Measurements from ENCODE around the gene HSD17B12. TPM values are rescaled to one million over a fixed set of nuclear protein-coding genes. Genes with fewer than 3 reads are reported as not detected.
"Not testable (repeated sequence)": the region's sequence is repeated elsewhere in the genome, so short reads cannot be mapped to it uniquely, and the experiment has no call there.

Gene HSD17B12
- total RNA-seq, 2 donors from 2014 or later = 39.7 to 42.8 TPM

GRCh38 chr11:43758927-43759326 lies 78.4 kb downstream of the HSD17B12 start:
- DNase-seq = no peak
- Histone ChIP-seq H3K36me3 (replicated peaks in 1 of 2; ENCODE audit: insufficient read depth in 1 of 2, low read depth in 2 of 2) (peaks cover 0 to 4% of the 10 kb centered on the region in 2 donors), H3K27ac (no peak overlapping the region), H3K9me3 (no peaks in the 10 kb centered on the region), H3K4me1 (no peaks in the 10 kb centered on the region), H3K4me3 (no peak overlapping the region), H3K27me3 (no peaks in the 10 kb centered on the region)
- TF ChIP-seq POLR2A (IDR thresholded peaks at IDR 0.05) = no peak
- TF ChIP-seq CTCF (IDR thresholded peaks at IDR 0.05) = no peak
- WGBS, 2 donors = 62 to 64% methylated on average over 4 of the region's 4 CpGs
- intact Hi-C loops (cut with DNase I) = no loop called here
- no peak for ATAC-seq

- H3K9me3 ChIP-seq = no peaks in the 10 kb centered on the region
- H3K36me3 ChIP-seq (replicated peaks in 1 of 2; ENCODE audit: insufficient read depth in 1 of 2, low read depth in 2 of 2) = no peaks in the 10 kb centered on the region
- H3K4me1 ChIP-seq = no peaks in the 10 kb centered on the region
- DNase-seq (no peak), ATAC-seq (no peak)
- no peak overlapping the region for H3K4me3 ChIP-seq
- 97 to 98% methylated on average over 2 of the region's 2 CpGs for WGBS, 2 donors
- intact Hi-C loops (cut with DNase I) = no loop called here
- H3K27ac ChIP-seq = no peak overlapping the region
- H3K27me3 ChIP-seq = no peaks in the 10 kb centered on the region
- TF ChIP-seq POLR2A (IDR thresholded peaks at IDR 0.05) (no peak), CTCF (IDR thresholded peaks at IDR 0.05) (no peak)
Measured at GRCh38 chr11:43760902-43761301, 80.4 kb downstream of the HSD17B12 start.

DNA sequence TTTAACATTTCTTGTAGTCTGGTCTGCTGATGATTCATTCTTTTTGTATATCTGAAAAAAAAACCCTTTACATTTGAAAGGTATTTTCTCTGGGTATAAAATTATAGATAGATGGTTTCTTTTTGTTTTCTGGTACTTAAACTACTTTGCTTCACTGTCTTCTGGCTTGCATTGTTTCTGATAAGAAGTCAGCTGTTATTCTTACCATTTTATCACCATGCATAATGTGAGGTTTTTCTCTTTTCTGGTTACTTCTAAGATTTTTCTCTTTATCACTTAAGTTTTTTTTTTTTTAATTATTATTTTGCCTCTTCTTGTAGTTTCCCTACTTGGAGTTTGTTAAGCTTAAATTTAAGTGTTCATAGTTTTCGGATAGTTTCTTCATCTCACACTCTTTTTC lies 84.7 kb downstream of the HSD17B12 start:
- no peaks in the 10 kb centered on the region for H3K9me3 ChIP-seq
- H3K36me3 ChIP-seq (replicated peaks in 1 of 2; ENCODE audit: insufficient read depth in 1 of 2, low read depth in 2 of 2) = no peaks in the 10 kb centered on the region
- no peak overlapping the region for H3K27ac ChIP-seq
- intact Hi-C loops (cut with DNase I) = no loop called here
- H3K27me3 ChIP-seq = no peaks in the 10 kb centered on the region
- no peak for TF ChIP-seq POLR2A (IDR thresholded peaks at IDR 0.05)
- TF ChIP-seq CTCF (IDR thresholded peaks at IDR 0.05) = no peak
- 86 to 100% methylated on average over 1 of the region's 1 CpG for WGBS, 2 donors
- no peak overlapping the region for H3K4me3 ChIP-seq
- DNase-seq = no peak
- H3K4me1 ChIP-seq = no peaks in the 10 kb centered on the region
- ATAC-seq = no peak

GRCh38 chr11:43768654-43769053 lies 88.1 kb downstream of the HSD17B12 start:
- intact Hi-C loops (cut with DNase I) = not testable (repeated sequence)

GRCh38 chr11:43770173-43770572 lies 89.6 kb downstream of the HSD17B12 start:
- 97 to 100% methylated on average over 3 of the region's 3 CpGs for WGBS, 2 donors
- Histone ChIP-seq H3K27ac (no peak overlapping the region), H3K27me3 (no peaks in the 10 kb centered on the region), H3K4me1 (no peaks in the 10 kb centered on the region), H3K4me3 (no peak overlapping the region), H3K9me3 (no peaks in the 10 kb centered on the region), H3K36me3 (replicated peaks in 1 of 2; ENCODE audit: insufficient read depth in 1 of 2, low read depth in 2 of 2) (no peaks in the 10 kb centered on the region)
- no peak for TF ChIP-seq POLR2A (IDR thresholded peaks at IDR 0.05)
- no peak for TF ChIP-seq CTCF (IDR thresholded peaks at IDR 0.05)
- intact Hi-C loops (cut with DNase I) = no loop called here
- no peak for ATAC-seq
- DNase-seq = no peak

More at GRCh38 chr11:43768654-43769053, 88.1 kb downstream of the HSD17B12 start:
- ATAC-seq; H3K4me1 ChIP-seq; H3K9me3 ChIP-seq; H3K27ac ChIP-seq; DNase-seq; H3K4me3 ChIP-seq; H3K27me3 ChIP-seq; H3K36me3 ChIP-seq (replicated peaks in 1 of 2; ENCODE audit: insufficient read depth in 1 of 2, low read depth in 2 of 2): not testable (repeated sequence)
- WGBS, 2 donors = 85 to 93% methylated on average over 5 of the region's 5 CpGs
